Measurements from ENCODE around the gene SAPCD2.
"Not testable (repeated sequence)": the region's sequence is repeated elsewhere in the genome, so short reads cannot be mapped to it uniquely, and the experiment has no call there.

The SAPCD2 gene

DNA sequence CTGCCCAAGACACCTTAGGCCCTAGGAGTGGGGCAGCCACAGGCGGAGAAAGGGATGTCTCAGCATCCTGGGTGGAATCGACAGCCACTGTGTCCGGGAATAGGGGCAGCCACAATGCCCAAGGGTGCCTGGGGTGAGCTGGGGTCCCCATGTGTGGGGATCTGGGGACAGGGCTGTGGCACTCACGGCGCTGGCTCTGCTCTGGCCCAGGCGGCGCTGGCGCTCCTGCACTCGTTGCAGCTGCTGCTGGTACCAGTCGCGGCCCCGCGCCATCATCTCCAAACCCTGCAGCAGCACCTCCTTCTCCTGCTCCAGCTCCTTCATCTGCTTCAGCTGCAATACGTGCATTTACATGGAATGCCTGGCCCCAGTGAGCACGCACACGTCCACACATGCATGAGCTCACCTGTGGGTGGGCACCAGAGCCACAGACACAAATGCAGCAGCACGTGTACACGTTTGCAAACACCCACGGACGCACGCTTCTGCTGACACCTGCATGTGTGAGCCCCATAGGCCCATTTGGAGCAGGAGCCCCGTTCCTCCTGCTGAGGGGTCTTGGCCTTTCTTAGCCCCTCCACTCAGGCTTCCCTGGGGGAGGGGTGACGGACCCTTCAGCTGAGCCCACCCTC lies 4.9 kb downstream of the SAPCD2 start:
- Histone ChIP-seq H3K9me3 (no peaks in the 10 kb centered on the region), H3K27ac (no peak overlapping the region), H3K4me3 (ENCODE audit: low read depth in 1 of 2, low read length in 1 of 2) (no peak overlapping the region), H3K4me1 (ENCODE audit: control insufficient read depth in 1 of 2, insufficient read depth in 1 of 2, low read depth in 1 of 2, low read length in 1 of 2) (peaks cover 26% of the 10 kb centered on the region in 2 experiments), H3K36me3 (no peaks in the 10 kb centered on the region), H3K27me3 (peaks cover 34% of the 10 kb centered on the region)
- no peak for TF ChIP-seq CTCF (IDR thresholded peaks at IDR 0.05)

DNA sequence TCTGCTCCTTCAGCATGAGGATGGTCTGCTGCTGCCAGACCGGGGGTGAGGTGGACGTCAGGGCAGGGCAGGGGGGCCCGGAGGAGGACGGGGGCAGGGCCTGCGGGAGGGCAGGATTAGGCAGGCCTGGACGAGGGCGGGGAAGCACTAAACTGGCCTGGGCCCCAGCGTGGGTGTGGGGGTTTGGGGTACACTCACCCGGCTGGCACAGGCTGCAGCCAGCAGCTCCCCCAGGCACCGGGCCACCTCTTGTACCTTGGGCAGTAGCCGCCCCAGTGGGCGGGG lies 5.5 kb downstream of the SAPCD2 start:
- Histone ChIP-seq H3K36me3 (no peaks in the 10 kb centered on the region), H3K4me1 (ENCODE audit: control insufficient read depth in 1 of 2, insufficient read depth in 1 of 2, low read depth in 1 of 2, low read length in 1 of 2) (peaks cover 21 to 25% of the 10 kb centered on the region in 2 experiments), H3K4me3 (ENCODE audit: low read depth in 1 of 2, low read length in 1 of 2) (no peak overlapping the region), H3K27ac (no peak overlapping the region), H3K9me3 (no peaks in the 10 kb centered on the region), H3K27me3 (peaks cover 28% of the 10 kb centered on the region)
- no peak for TF ChIP-seq CTCF (IDR thresholded peaks at IDR 0.05)

DNA sequence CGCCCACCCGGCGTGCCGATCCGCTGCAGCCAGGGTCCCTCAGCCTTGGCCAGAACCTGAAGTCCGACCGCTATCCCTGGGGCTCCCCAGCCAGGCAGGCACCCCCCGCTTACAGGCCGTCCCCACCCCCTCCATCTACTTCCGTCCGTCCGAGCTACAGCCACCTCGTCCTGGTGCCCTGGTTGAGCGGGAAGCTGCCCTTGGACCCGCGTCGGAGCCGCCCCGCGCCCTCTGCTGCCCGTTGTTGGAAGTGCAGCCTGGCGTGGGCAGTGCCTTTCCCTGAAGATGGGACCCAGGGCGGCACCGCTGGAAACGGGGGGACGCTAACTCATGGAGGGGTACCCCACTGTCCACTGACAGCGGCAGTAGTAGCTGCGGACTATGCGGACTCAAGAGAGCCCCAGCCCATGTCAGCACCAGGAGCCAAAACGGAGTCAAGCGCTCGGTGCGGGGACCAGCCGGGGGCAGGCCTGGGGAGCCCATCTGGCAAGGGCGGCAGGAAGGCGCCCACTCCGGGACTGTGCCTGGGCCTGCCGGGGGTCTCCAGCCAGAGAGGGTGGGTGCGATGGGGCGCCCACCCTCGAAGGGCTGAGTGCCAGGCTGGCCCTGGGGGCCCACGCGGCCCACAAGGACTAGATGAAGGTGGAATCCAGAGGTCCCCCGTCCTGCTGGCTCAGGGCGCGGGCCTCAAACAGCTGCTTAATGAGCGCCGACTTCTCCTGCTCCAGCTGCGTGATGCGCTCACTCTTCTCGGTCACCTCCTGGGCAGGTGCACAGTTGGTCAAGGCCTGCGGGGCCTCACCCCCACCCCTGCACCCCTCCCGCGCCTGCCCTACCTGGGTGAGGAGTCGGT lies 6.1 kb downstream of the SAPCD2 start:
- no peaks in the 10 kb centered on the region for H3K36me3 ChIP-seq
- H3K27ac ChIP-seq = no peak overlapping the region
- no peaks in the 10 kb centered on the region for H3K9me3 ChIP-seq
- H3K4me1 ChIP-seq (ENCODE audit: control insufficient read depth in 1 of 2, insufficient read depth in 1 of 2, low read depth in 1 of 2, low read length in 1 of 2) = peaks cover 18 to 21% of the 10 kb centered on the region in 2 experiments
- peaks cover 22% of the 10 kb centered on the region for H3K27me3 ChIP-seq
- no peak overlapping the region for H3K4me3 ChIP-seq (ENCODE audit: low read depth in 1 of 2, low read length in 1 of 2)
- TF ChIP-seq CTCF (IDR thresholded peaks at IDR 0.05) = peak; percentile 98

GRCh38 chr9:137063311-137064026 lies 6.9 kb downstream of the SAPCD2 start:
- peaks cover 20 to 21% of the 10 kb centered on the region in 2 experiments for H3K4me1 ChIP-seq (ENCODE audit: control insufficient read depth in 1 of 2, insufficient read depth in 1 of 2, low read depth in 1 of 2, low read length in 1 of 2)
- no peak for TF ChIP-seq CTCF (IDR thresholded peaks at IDR 0.05)
- H3K27ac ChIP-seq = no peak overlapping the region
- H3K36me3 ChIP-seq = no peaks in the 10 kb centered on the region
- peaks cover 14% of the 10 kb centered on the region for H3K27me3 ChIP-seq
- H3K9me3 ChIP-seq = no peaks in the 10 kb centered on the region
- H3K4me3 ChIP-seq (ENCODE audit: low read depth in 1 of 2, low read length in 1 of 2) = no peak overlapping the region

DNA sequence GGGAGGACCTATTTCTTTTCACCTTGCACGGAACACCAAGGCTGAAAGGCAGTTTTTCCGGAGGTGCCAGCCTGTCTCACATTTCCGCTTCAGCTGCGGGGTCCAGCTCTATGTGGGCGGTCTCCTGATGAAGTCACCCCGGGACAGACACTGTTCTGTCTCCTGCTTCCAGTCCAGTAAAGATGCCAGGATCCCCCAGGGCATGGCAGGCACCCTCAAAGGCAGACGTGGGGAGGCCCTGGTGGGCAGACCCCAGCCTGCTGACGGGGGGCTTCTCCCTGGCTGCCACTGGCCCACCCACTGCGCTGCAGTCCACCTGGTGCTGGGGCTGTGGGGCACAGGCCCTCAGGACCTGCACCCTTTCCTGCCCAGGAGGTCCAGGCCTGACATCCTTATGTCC lies 7.6 kb downstream of the SAPCD2 start:
- H3K27me3 ChIP-seq = peaks cover 13% of the 10 kb centered on the region
- H3K9me3 ChIP-seq; H3K36me3 ChIP-seq; H3K4me3 ChIP-seq (ENCODE audit: low read depth in 1 of 2, low read length in 1 of 2); H3K27ac ChIP-seq: not testable (repeated sequence)
- H3K4me1 ChIP-seq (ENCODE audit: control insufficient read depth in 1 of 2, insufficient read depth in 1 of 2, low read depth in 1 of 2, low read length in 1 of 2) = peaks cover 22 to 23% of the 10 kb centered on the region in 2 experiments

- TF ChIP-seq CTCF (IDR thresholded peaks at IDR 0.05) = no peak
- no peaks in the 10 kb centered on the region for H3K36me3 ChIP-seq
These were observed 8.0 kb downstream of the SAPCD2 start for GRCh38 chr9:137062384-137062783.

More at GRCh38 chr9:137062384-137062783, 8.0 kb downstream of the SAPCD2 start:
- no peaks in the 10 kb centered on the region for H3K9me3 ChIP-seq
- no peak overlapping the region for H3K4me3 ChIP-seq (ENCODE audit: low read depth in 1 of 2, low read length in 1 of 2)
- peaks cover 24% of the 10 kb centered on the region in 2 experiments for H3K4me1 ChIP-seq (ENCODE audit: control insufficient read depth in 1 of 2, insufficient read depth in 1 of 2, low read depth in 1 of 2, low read length in 1 of 2)
- H3K27me3 ChIP-seq = peaks cover 13% of the 10 kb centered on the region
- no peak overlapping the region for H3K27ac ChIP-seq
